GM12874 (cell line): ENCODE data around the gene C1QTNF6.

ENCODE experiments used
- CTCF ChIP-seq: IDR thresholded peaks from 2 replicates; pipeline ENCODE4 v1.5.1; 2011; ENCODE audit warnings: low read depth, mild to moderate bottlenecking, control low read depth, low read length, moderate library complexity; ENCODE audit not compliant: insufficient read depth

The C1QTNF6 gene

DNA sequence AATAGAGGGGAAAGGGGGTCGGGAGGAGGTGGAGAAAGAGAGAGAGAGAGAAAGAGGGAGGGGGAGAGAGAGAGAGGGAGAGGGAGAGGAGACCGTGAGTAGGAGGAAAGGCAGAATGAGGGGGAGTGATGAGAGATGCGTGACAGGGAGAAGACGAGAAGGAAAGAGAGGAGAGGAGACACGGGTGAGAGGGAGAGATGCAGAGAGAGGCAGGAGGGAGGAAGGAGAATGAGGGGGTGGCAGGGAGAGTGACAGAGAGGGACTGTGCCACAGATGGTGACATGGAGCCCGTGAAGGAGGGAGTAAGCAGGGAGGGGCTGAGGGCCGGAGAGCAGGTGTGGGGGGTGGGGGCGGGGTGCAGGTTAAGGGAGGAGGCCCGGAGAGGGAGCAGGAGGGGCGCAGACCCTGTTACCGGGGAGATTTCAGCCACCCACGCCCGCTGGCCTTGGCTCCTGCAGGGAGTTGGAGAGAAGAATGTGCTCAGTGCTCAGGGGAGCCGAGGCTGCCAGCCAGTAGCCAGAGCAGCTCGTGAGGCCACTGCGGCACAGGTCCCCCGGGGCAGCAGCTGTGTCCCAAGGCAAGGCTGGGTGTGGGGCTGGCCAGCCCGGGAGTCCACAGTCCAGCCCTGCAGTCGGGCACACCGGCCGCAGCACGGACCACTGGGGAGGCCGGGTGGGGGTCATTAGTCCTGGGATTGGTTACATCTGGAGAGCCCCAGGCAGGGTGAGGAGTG lies 24.3 kb upstream of the C1QTNF6 start, which contains the start of gene SSTR3:
TSS of gene SSTR3 (minus strand) at position 304 of the 733 bp plus-strand sequence. CDS start 4,674 bp downstream, outside the sequence.
- no peak for TF ChIP-seq CTCF

DNA sequence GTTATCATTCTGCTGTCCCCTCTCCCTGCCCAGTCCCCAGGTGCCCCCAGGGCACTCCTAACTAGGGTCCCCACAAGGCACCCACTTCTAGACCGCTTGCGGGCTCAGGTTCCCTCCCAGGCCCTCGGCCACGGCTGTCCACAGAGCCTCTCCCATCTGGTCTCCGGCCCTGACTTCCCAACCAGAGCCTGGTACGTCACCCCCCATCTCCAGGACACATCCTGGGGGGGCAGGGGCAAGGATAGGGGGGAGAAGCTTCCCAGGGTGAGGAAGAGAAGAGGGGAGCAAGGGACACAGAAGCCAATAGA lies 23.8 kb upstream of the C1QTNF6 start:
- TF ChIP-seq CTCF: no peak

DNA sequence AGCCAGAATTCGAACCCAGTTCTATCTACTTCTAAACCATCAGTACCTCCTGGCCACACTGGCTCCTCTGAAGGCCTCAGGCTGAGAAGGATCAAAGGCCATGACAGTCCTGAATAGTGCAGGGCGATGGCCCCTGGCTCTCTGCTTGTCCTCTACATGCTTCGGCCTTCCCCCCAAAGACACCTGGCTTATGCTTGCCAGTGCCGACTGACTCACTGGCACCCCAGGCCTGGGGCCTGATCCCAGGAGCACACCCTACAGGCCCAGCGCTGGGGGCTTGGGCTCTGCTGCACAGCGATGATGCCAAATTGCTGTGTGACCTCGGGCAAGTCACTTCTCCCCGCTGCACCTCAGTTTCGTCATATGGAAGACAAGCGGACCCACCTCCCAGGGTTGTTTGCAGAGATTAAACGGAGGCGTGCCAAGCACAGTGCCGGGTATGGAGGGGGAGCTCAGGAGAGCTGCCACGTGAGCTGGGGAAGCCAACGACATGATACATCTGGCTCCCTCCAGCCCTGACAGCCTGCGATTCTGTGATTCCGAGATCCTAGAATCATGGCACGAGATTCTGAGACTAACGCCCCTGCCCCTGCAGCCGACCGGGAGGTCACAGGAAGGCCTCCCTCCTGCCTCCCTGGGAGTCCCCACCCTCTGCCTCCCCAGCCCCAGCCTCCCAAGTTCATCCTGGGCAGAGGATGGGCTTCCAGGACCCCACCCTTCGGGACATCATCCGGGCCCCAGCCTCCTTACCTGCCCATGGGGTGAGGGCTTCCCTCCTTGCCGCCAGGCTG lies 23.2 kb upstream of the C1QTNF6 start:
- no peak for TF ChIP-seq CTCF

- no peak for TF ChIP-seq CTCF
Measured at GRCh38 chr22:37210041-37210803, 22.2 kb upstream of the C1QTNF6 start.

DNA sequence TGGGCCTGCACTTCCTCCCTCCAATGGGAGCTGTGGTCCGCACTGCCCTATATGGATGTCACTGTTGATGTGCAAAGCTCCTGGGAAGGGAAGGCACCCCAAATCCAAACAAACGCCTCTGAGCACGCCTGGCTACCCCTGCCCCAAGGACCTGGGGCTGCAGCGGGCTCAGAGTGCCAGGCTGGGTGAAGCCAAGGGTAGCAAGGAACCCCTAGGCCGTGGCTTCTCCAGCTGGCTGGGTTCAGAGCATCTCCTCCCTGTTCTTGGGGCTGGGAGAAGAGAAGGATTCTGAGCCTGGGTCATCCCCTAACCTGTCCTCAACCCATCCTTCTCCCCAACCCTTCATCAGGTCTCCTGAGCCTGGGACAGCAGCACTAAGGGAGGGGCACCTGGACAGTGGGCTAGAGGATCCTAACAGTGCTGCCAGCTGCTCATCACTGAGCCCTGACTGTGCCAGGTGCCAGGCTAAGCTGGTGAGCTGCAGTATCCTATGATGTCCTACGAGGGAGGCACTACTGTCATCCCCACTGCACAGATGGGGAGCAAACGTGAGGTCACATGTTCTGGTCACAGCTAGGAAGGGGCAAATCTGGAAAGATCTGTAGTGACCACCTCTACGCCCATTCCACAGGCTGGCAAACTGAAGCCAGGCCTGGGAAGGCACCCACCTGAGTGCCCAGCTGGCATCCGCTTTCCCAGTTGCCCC lies 21.2 kb upstream of the C1QTNF6 start:
- no peak for TF ChIP-seq CTCF

GRCh38 chr22:37208401-37209139 lies 20.5 kb upstream of the C1QTNF6 start:
- TF ChIP-seq CTCF: no peak
